ENCODE measurements around the gene LCE1C.

DNA sequence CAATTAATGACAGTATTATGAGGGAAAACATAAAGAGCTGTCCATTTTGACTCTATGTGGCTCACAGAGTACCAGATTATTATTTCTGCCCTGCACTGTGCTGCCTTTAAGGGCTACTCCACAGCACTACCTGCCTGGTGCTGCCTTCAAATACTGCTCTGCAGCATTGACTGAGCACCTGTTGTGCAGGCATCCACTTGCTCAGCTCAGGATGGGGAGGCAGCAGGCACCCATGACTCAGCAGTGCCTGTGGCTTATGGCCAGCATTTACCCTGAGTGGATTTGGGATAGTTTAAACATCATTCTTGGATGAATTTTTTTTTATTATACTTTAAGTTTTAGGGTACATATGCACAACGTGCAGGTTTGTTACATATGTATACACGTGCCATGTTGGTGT is 49.6 kb downstream of the LCE1C start:
- TF ChIP-seq, protein P1, sequence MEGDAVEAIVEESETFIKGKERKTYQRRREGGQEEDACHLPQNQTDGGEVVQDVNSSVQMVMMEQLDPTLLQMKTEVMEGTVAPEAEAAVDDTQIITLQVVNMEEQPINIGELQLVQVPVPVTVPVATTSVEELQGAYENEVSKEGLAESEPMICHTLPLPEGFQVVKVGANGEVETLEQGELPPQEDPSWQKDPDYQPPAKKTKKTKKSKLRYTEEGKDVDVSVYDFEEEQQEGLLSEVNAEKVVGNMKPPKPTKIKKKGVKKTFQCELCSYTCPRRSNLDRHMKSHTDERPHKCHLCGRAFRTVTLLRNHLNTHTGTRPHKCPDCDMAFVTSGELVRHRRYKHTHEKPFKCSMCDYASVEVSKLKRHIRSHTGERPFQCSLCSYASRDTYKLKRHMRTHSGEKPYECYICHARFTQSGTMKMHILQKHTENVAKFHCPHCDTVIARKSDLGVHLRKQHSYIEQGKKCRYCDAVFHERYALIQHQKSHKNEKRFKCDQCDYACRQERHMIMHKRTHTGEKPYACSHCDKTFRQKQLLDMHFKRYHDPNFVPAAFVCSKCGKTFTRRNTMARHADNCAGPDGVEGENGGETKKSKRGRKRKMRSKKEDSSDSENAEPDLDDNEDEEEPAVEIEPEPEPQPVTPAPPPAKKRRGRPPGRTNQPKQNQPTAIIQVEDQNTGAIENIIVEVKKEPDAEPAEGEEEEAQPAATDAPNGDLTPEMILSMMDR (IDR thresholded peaks at IDR 0.05): no peak
- no peak for TF ChIP-seq POLR2A (IDR thresholded peaks at IDR 0.05)
